ENCODE results near the gene ZNF79.

DNA sequence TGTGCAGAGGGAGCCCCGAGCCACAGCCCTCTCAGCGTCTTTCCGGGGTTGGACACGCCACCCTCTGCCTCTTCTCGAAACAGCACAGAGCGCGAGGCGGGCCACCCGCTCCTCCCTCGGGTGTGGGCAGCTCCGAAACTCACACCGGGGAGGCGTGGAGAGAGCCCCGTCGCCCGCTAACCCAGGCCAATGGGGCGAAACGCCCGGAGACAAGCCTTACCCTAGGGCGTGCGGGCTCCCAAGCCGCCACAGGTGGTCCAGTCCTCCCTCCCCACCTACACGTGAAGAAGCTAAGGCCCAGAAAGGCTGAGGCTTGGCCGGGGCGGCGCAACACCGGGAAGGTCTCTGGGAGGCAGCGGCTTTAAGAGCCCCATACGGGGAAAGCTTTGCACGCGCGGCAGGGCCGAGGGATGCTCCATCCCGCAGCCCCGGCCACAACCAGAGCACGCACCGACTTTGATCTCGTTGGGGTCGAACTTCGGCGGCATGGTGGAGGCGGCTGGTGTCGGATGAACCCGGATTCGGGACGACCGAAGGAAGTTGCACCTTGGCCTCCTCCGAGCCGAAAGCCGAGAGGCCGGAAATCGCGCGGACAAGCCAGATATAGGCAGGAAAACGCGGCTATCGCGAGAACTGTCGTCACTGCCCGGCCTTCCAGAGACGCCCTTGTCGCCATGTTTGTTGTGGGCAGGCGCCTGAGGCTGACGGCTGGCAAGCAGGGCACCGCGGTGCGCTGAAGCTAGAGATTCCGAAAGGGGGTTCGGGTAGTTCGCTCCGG, 26.8 kb downstream of the ZNF79 start, which contains the start of the genes LRSAM1 and RPL12:
- TF ChIP-seq MAZ (IDR thresholded peaks at IDR 0.05; ENCODE audit: borderline replicate concordance, low read depth, low read length) (peak; percentile 8; the same call in 1 of the 2 replicates), POLR2A (IDR thresholded peaks at IDR 0.05; ENCODE audit: low read depth, low read length) (peak; percentile 100), CTCF (conservative IDR thresholded peaks at IDR 0.05; ENCODE audit: low read depth, low read length) (no peak), MXI1 (IDR thresholded peaks at IDR 0.05; ENCODE audit: borderline replicate concordance, low read depth, low read length) (peak; percentile 53; the same call in 1 of the 2 replicates), USF2 (IDR thresholded peaks at IDR 0.05; ENCODE audit: low read depth, low read length) (no peak; the same call in 1 of the 2 replicates), NFE2L2 (IDR thresholded peaks at IDR 0.05; ENCODE audit: low read depth, low read length) (peak; percentile 29; the same call in 1 of the 2 replicates), BHLHE40 (IDR thresholded peaks at IDR 0.05; ENCODE audit: low read depth, low read length) (no peak; the same call in 1 of the 2 replicates), FOS (IDR thresholded peaks at IDR 0.05; ENCODE audit: low read depth, low read length) (no peak), CHD1 (IDR thresholded peaks at IDR 0.05; ENCODE audit: low read depth, low read length) (0 out of 2 replicates have a peak, but pooled peaks have one; percentile 49), MAFK (IDR thresholded peaks at IDR 0.05; ENCODE audit: low read depth, low read length) (no peak), RAD21 (IDR thresholded peaks at IDR 0.05; ENCODE audit: low read length) (no peak), RCOR1 (IDR thresholded peaks at IDR 0.05; ENCODE audit: insufficient replicate concordance, low read length) (no peak)

Data from IMR-90 (cell line).